HG03064 (cell line): ENCODE data around the gene NSDHL.

ENCODE experiments used
- ATAC-seq: cut with Tn5 transposase; IDR thresholded peaks from one replicate; pipeline ENCODE4 v1.9.1; 2021; ENCODE audit warnings: low read depth; ENCODE audit not compliant: unreplicated experiment

NSDHL gene

DNA sequence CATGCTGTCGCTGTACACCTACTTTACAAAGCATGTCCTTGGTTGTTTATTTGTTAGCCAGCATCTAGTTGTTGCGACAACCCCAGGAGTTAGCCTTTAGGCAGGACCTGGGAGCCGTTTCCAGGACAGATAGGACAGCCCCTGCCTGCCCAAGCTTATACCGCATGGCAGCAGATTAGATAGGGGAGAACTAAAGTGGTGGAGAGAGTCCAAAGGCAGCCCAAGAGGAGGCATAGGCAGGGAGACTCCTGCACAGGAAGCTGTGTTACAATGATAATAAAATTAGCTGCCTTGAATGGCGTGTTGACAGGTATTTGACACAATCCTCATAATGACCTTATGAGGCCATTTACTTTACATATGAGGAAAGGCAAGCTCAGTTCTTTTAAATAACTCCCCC lies 13.0 kb downstream of the NSDHL start:
- ATAC-seq = no peak

DNA sequence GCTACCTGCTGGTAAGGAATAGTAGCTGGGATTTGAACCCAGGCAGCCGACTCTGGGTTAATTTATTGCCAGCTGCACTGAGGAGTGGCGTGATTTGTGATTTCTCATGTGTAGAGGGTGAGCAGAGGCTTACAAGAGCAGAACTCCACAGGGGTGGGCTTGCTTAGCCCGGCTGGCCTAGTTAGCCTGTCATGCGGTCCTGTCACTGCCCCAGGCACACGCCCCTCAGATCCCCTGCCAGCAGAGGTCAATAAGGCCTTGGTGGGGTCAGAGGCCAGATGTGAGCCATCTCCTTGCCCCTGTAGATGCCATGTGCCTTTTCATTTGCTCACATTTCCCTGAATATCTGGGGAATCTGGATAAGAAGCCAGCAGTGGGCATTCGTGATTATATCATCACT lies 13.4 kb downstream of the NSDHL start:
- no peak for ATAC-seq

DNA sequence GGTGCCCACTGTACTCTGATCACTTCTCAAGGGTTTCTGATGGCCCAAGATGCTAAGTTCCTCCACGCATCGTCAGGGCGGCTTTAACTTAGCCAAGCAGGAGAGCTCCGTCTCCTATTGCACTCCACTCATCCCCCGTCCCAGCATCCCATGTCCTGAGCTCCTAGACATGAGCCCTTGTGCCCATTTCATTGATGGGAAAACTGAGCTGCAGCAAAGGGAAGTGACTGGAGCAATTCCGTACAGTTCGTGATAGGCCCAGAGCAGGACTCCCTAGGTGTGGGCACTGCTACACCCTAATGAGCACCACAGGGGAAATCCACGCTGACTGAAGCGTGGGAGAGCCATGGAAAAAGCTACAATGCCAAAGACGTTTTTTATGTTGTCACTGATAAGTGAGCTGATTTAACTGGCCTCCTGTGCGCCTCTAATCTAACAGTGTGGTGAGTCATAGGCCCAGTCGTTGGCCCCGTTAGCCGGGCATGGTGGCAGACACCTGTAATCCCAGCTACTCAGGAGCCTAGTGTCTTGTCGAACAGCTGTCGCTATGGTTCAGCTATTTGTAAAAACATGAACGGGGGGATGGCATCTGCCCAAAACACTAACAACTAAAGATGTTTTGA lies 14.9 kb downstream of the NSDHL start:
- ATAC-seq = no peak

DNA sequence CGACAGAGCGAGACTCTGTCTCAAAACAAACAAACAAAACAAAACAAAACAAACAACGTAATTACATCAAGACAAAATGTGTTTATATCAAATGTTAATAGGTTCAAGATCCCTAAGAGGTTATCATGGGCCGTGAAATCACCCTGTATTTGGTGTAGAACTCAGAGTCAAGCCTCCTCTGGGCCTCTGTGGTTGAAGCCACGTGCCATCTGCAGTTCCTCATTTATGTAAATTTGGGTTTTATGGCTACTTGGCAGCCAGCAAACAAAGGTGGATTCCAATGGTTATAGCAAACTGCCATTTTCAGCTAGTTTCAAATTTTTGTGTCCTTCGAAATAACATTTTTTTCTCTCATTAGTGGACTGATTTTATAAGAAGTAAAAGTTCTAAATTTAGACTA lies 16.4 kb downstream of the NSDHL start:
- ATAC-seq = no peak

DNA sequence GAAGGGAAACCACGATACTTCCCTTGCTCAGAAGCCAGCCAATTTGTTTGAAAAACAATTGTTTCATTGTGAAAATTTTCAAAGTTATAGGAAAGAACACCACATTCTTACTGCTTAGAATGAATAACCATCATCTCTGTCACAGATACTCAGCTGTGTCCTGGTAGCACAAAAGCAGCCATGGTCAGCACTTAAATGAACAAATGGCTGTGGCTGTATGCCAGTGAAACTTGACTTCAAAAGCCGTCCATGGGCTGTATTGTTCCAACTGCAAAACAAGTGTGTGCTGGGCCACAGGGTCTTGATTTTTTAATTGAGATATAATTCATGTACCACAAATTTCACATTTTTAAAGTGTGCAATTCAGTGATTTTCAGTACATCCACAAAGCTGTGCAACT lies 19.6 kb downstream of the NSDHL start:
- ATAC-seq = no peak

DNA sequence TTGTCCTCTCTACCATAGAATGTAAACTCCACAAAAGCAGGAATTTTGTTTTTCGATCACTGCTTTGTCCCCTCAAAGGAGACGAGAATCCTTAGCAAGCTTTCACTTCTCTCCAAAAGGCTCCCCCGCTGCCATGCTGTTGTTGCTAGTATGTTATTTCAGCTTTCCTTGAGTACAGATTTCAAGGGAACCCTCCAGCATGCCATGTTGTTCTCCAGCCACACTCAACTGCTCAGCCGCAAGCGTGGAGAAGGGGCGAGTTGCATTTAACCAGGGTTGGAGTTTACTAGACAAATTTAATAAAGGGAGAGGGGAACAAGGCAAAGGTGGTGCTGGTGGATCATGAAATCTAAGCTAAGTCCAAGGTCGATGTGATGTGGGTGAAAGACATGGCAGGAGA lies 23.1 kb downstream of the NSDHL start:
- no peak for ATAC-seq

GRCh38 chrX:152861116-152861515 lies 30.3 kb downstream of the NSDHL start:
- ATAC-seq = no peak

- ATAC-seq = no peak
Measured at GRCh38 chrX:152861826-152862225, 31.0 kb downstream of the NSDHL start.

DNA sequence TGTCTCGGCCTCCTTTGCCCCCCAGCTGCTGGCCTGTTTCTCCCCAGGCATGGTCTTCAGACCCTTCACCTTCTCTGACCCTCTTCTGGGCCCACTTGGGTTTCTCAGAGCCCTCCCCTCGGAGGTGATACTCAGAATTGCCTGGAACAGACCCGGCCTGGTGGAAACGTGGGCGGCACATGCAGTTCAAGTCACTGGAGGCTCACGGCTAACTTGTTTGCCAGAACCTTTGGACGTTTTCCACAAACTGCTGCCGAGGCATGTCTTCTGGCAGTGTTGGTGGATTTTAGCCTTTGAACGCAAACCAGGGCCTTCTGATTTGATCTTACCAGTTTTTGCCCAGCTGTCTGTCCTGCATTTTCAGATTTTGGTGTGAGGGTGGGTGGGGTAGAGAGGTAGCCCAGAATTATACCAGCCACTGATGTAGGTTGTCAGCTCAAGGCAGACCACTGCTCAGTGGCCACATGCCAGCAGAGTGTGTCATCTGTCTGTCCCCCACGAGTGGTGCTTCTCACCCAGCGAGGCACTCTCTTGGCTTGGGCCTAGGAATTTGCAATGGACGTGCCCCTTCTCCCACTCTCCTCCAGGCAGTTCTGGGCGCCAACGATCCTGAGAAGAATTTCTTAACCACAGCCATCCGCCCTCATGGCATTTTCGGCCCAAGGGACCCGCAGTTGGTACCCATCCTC lies 34.5 kb downstream of the NSDHL start:
- ATAC-seq = no peak

- ATAC-seq = no peak
Measured at GRCh38 chrX:152866386-152866785, 35.5 kb downstream of the NSDHL start.

GRCh38 chrX:152869972-152870371 lies 39.1 kb downstream of the NSDHL start:
- no peak for ATAC-seq

GRCh38 chrX:152871260-152871659 lies 40.4 kb downstream of the NSDHL start:
- ATAC-seq = no peak

DNA sequence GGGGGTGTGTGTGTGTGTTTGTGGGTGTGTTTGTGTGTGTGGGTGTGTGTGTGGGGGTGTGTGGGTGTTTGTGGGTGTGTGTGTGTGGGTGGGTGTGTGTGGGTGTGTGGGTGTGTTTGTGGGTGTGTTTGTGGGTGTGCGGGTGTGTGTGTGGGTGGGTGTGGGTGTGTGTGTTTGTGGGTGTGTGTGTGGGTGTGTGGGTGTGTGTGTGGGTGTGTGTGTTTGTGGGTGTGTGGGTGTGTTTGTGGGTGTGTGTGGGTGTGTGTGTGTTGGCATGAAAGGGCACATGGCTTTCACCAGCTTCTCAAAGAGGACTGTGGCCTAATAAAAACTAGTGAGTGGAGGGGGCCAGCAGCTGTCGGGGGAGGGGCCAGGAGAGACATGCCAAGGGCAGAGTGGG lies 41.7 kb downstream of the NSDHL start:
- ATAC-seq = no peak

GRCh38 chrX:152873361-152873760 lies 42.5 kb downstream of the NSDHL start:
- no peak for ATAC-seq

DNA sequence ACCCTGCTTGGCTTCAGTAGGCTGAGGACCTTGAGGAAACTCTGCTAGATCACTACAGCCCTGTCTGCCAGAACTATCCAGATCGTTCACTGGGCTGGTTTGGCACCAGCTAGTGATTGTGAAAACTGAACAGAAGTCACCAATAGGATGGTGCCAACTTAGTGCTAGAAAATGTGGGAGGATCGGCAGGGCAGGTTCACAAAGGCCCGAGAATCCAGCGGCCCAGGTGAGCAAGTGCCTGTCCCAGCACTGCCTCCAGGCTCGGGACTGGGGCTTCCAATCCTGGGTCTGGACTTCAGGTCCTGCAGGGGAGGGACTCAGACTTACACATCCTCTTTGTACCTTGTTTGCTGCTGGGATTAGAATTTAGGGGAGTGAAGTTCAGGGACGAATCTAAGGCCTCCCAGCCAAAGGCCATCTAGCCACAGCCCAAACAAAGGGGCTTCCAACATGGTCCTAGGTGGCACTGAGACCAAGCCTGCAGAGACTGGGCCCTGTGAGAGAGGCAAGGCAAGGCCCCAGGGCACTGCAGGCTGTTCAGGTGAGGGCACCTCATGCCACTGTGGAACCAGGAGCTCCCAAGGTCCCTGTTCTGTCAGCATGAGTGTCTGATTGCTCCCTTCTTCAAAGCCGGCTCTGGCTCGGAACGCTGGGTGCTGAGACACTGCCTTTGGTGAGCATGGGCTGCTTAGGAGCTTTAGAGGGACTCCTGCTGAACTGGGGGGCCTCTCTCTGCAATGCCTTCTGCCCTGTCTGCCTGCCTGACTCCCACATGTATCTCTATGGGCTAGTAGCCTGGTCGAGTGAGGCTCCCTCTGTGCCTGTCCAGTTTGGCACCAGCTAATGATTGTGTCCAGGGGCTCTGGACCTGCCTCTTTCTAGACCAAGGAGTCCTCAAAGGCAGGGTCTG lies 46.3 kb downstream of the NSDHL start:
- ATAC-seq = no peak

DNA sequence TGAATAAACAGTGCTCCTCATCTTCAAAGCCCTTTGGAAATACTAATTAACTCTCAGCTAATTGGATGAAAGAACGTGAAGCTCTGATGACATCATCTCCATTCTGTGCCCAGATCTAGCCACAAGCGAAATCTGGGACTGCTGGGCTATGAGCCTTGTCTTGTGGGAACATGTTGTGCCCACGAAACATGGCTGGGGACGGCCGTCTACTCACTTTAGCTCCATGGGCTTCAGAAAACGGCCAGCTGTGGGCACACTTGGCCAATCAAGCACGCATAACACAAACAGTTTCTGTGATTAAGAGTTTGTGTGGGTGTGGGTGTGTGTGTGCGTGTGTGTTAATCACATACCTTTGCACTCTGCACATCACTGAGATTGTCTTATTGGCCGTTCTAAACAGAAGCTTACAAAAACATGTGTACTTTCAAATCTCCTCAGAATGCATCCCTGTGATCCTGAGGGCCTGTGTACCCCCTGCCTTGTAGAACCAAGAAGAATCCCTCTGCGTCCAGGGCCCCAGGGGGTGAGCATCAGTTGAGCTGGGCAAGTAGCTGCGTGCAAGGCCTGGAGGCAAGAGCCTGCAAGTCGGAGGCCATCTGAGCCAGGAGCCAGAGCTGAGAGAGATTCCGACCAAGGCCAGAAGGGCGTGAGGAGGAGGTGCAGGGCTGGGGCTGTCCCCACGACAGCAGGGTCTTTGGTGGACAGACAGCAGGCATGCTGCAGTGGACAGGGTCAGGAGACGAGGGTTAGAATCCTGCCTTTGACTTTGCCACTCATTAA lies 48.3 kb downstream of the NSDHL start:
- ATAC-seq = no peak

- ATAC-seq = no peak
Measured at GRCh38 chrX:152881289-152881688, 50.4 kb downstream of the NSDHL start.

- ATAC-seq = no peak
Measured at GRCh38 chrX:152884171-152884570, 53.3 kb downstream of the NSDHL start.

DNA sequence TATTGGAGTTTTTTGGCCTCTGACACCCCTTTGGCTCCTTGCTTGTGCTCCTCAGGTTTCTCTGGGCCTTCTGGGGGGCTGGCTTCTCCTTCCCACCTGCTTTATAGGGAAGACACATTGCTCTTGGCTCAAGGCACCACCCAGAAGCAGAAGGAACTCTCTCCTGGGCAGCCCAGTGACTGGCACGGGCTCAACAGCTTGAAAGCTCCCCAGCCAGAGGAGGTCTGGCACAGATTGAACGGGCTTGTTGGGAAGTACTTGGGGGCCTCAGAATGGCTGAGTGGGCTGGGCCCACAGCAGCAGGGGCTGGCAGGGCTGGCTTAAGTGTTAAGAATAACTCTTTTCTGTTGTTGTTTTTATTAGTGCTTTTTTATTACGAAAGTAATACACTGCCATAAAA lies 55.9 kb downstream of the NSDHL start:
- ATAC-seq = no peak

GRCh38 chrX:152892499-152892898 lies 61.6 kb downstream of the NSDHL start:
- ATAC-seq = no peak
